Measurements from ENCODE around the gene NRG2.

- no peak for TF ChIP-seq TCF4 (CRISPR knock-in tag; IDR thresholded peaks at IDR 0.05; ENCODE audit: borderline replicate concordance)
- TF ChIP-seq RARB (CRISPR knock-in tag; IDR thresholded peaks at IDR 0.05), result no peak
Measured at GRCh38 chr5:139812836-139813805, 230.0 kb downstream of the NRG2 start.
